AG09309 (cell line): Measurements from ENCODE around the gene MRRF.

Experiments used
- DNase-seq: peaks from one replicate; pipeline ENCODE4 v3.0.0-alpha.2; 2010; ENCODE audit warnings: low read depth
- H3K4me3 ChIP-seq: 2 replicates; pipeline ENCODE4 v1.5.1; 2011; ENCODE audit warnings: mild to moderate bottlenecking, low read depth, low read length, moderate library complexity; ENCODE audit not compliant: control insufficient read depth
- CTCF ChIP-seq: IDR thresholded peaks from 2 replicates; pipeline ENCODE4 v1.5.1; 2011; ENCODE audit warnings: mild to moderate bottlenecking, low read depth, low read length, inconsistent platforms; ENCODE audit not compliant: insufficient read depth, control insufficient read depth; ENCODE audit errors: missing control alignments

MRRF gene

DNA sequence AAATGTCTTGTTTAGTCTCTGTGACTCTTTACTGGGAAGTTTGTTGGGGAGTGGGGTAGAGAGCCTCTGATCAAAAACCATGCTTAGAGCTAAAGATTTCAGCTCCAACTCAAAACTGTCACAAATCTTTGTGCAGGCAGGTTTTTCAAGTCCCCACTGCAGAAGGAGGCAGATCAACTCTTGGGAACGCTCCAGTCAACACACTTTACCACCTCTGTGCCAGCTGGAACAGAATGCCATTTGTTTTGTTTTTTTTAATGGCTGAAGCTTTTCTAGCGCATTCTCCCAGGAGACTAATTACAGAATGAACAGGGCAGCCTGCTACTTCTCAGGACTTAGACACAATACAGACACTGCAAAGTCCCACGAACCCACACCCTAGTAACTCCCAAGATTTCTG lies 18.0 kb upstream of the MRRF start:
- DNase-seq, result no peak
- H3K4me3 ChIP-seq, result no peak overlapping the region
- no peak for TF ChIP-seq CTCF

GRCh38 chr9:122248448-122248865 lies 16.2 kb upstream of the MRRF start:
- H3K4me3 ChIP-seq, result no peak overlapping the region
- no peak for DNase-seq
- TF ChIP-seq CTCF, result no peak

DNA sequence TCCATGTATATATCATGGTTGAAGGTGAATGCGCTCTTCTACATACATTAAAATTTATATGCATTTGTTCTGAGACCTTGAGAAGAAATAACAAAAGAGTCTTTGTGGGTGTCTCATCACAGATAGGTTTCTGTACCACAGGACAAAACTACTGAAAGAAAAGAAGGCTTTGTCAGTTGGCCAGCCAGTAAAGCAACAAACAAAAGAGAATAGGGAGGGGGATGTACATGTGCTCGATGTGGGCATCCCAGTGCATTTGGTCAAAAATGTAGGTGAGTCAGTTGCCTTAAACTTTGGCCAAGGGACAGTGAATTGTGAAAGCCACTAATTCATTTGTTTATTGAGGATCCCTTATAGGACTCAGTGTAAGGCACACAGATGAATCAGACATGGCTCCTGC lies 13.3 kb upstream of the MRRF start:
- no peak overlapping the region for H3K4me3 ChIP-seq
- no peak for DNase-seq
- TF ChIP-seq CTCF, result no peak

DNA sequence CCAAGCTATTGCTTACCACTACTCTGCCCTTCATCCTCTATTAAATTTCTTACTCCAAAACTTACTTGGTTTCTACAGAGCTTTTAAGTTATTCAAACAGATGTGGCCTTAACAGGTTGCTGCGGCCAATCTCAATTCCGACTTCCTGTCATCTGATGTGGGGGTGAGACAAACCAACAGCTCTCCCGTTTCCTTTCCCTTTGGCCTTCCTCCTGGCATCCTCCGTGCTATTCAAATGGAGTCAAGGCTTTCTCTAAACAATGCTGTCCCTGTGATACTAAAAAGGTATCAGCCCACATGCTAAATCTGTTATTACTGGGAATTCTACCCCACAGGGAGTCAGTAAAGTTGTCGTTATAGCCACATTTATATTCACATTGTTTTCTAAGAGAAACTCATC lies 11.9 kb upstream of the MRRF start:
- no peak for DNase-seq
- no peak overlapping the region for H3K4me3 ChIP-seq
- no peak for TF ChIP-seq CTCF

- no peak for TF ChIP-seq CTCF
- H3K4me3 ChIP-seq, result no peak overlapping the region
- no peak for DNase-seq
These were observed 9.9 kb upstream of the MRRF start for GRCh38 chr9:122254761-122255160.

- DNase-seq, result no peak
- H3K4me3 ChIP-seq, result no peak overlapping the region
- TF ChIP-seq CTCF, result no peak
These were observed 8.5 kb upstream of the MRRF start for GRCh38 chr9:122256206-122256605.

- DNase-seq, result no peak
- TF ChIP-seq CTCF, result no peak
- no peak overlapping the region for H3K4me3 ChIP-seq
These were observed 5.7 kb upstream of the MRRF start for GRCh38 chr9:122258886-122259415.
